ENCODE data around the gene JPT1. TPM values are rescaled to one million over a fixed set of nuclear protein-coding genes. Genes with fewer than 3 reads are reported as not detected.

Gene JPT1
- total RNA-seq, 1 donor from 2014 or later: 334 TPM

GRCh38 chr17:75087558-75088453 lies 66.5 kb downstream of the JPT1 start, which contains the start of gene SLC16A5:
Gene SLC16A5 (plus strand): TSS chr17:75087954. CDS start chr17:75093637, 5,683 bp downstream.
- H3K27ac Mint-ChIP-seq (ENCODE audit: unreplicated experiment): peak within 1 kb of the TSS; percentile 19
- DNase-seq (ENCODE audit: low read depth, low spot score): peak; percentile 65
- H3K4me1 Mint-ChIP-seq: peaks cover 56% of the 10 kb centered on the region
- TF ChIP-seq CTCF (conservative IDR thresholded peaks at IDR 0.05): no peak
- H3K9me3 Mint-ChIP-seq: no peaks in the 10 kb centered on the region
- peaks cover 4% of the 10 kb centered on the region for H3K27me3 Mint-ChIP-seq (ENCODE audit: low read depth)
- H3K36me3 Mint-ChIP-seq (ENCODE audit: low read depth): no peaks in the 10 kb centered on the region
- peak within 1 kb of the TSS; percentile 73 for H3K4me3 Mint-ChIP-seq

GRCh38 chr17:75087182-75087557 lies 67.1 kb downstream of the JPT1 start:
- peaks cover 56% of the 10 kb centered on the region for H3K4me1 Mint-ChIP-seq
- no peaks in the 10 kb centered on the region for H3K36me3 Mint-ChIP-seq (ENCODE audit: low read depth)
- peaks cover 4% of the 10 kb centered on the region for H3K27me3 Mint-ChIP-seq (ENCODE audit: low read depth)
- H3K27ac Mint-ChIP-seq (ENCODE audit: unreplicated experiment): no peak overlapping the region
- TF ChIP-seq CTCF (conservative IDR thresholded peaks at IDR 0.05): no peak
- no peak for DNase-seq (ENCODE audit: low read depth, low spot score)
- no peaks in the 10 kb centered on the region for H3K9me3 Mint-ChIP-seq
- H3K4me3 Mint-ChIP-seq: peak overlapping the region; percentile 73

GRCh38 chr17:75086496-75087181 lies 67.7 kb downstream of the JPT1 start:
- H3K27ac Mint-ChIP-seq (ENCODE audit: unreplicated experiment): no peak overlapping the region
- peak overlapping the region; percentile 73 for H3K4me3 Mint-ChIP-seq
- H3K36me3 Mint-ChIP-seq (ENCODE audit: low read depth): no peaks in the 10 kb centered on the region
- no peaks in the 10 kb centered on the region for H3K9me3 Mint-ChIP-seq
- H3K27me3 Mint-ChIP-seq (ENCODE audit: low read depth): peaks cover 4% of the 10 kb centered on the region
- TF ChIP-seq CTCF (conservative IDR thresholded peaks at IDR 0.05): no peak
- peaks cover 52% of the 10 kb centered on the region for H3K4me1 Mint-ChIP-seq
- DNase-seq (ENCODE audit: low read depth, low spot score): no peak

Other genes with a start within 250 kb of the JPT1 start
- gene USH1G, start 231.3 kb downstream of the JPT1 start, total RNA-seq: 0.14 TPM in 1 of 2 replicates, not detected in the other
- gene OTOP2, start 230.2 kb downstream of the JPT1 start, total RNA-seq: not detected in 2 replicates
- gene OTOP3, start 218.6 kb downstream of the JPT1 start, total RNA-seq: not detected in 2 replicates
- 11.8 and 14.6 TPM in 2 replicates for gene HID1, start 181.8 kb downstream of the JPT1 start, total RNA-seq
- 24.0 and 24.1 TPM in 2 replicates for gene CDR2L, start 166.9 kb downstream of the JPT1 start, total RNA-seq
- gene MRPL58, start 141.8 kb downstream of the JPT1 start, total RNA-seq: 35.3 and 37.6 TPM in 2 replicates
- gene ATP5PD, start 107.5 kb downstream of the JPT1 start, total RNA-seq: 198 and 208 TPM in 2 replicates
- 35.2 and 37.8 TPM in 2 replicates for gene KCTD2, start 107.3 kb downstream of the JPT1 start, total RNA-seq
- 6.0 and 7.3 TPM in 2 replicates for gene SLC16A5, start 66.6 kb downstream of the JPT1 start, total RNA-seq
- gene ARMC7, start 44.5 kb downstream of the JPT1 start, total RNA-seq: 15.6 and 15.8 TPM in 2 replicates
- 68.0 and 70.2 TPM in 2 replicates for gene NT5C, start 22.8 kb downstream of the JPT1 start, total RNA-seq
- gene SUMO2, start 28.4 kb upstream of the JPT1 start, total RNA-seq: 773 and 776 TPM in 2 replicates
- 122 and 126 TPM in 2 replicates for gene NUP85, start 51.2 kb upstream of the JPT1 start, total RNA-seq
- 57.2 and 59.0 TPM in 2 replicates for gene GGA3, start 107.1 kb upstream of the JPT1 start, total RNA-seq
- gene MRPS7, start 107.4 kb upstream of the JPT1 start, total RNA-seq: 84.7 and 86.4 TPM in 2 replicates
- gene MIF4GD, start 116.7 kb upstream of the JPT1 start, total RNA-seq: 13.8 and 15.9 TPM in 2 replicates
- 15.7 and 18.6 TPM in 2 replicates for gene SLC25A19, start 134.9 kb upstream of the JPT1 start, total RNA-seq

Measured in neural crest cell (in vitro differentiated cells).